GM18519 (cell line): ENCODE data around the gene ZFYVE21.

Experiments used
- ATAC-seq: cut with Tn5 transposase; IDR thresholded peaks from one replicate; pipeline ENCODE4 v1.9.1; 2021; ENCODE audit warnings: mild to moderate bottlenecking, moderate library complexity; ENCODE audit not compliant: unreplicated experiment, low FRiP score

Gene ZFYVE21

DNA sequence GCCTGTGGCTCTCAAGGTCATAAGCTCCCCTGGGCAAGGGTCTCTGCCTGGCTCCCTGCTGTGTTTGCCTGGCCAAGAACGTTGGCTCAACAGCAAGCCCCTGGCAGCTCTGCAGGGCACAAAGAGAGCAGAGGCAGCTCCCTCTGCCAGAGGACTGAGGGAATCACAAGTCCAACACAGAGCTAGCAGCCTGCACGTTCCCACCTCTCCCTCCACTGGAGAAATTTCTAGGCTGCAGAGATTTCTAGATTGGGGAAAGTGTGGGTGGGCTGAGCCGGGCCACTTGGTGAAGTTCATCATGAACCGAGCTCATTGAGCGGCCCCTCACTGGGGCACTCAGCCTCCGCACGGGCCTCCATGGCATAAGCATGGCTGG, 19.8 kb downstream of the ZFYVE21 start:
- no peak for ATAC-seq

- no peak for ATAC-seq
These were observed 20.4 kb downstream of the ZFYVE21 start for GRCh38 chr14:103735815-103736545.

- ATAC-seq = no peak
These were observed 21.2 kb downstream of the ZFYVE21 start for GRCh38 chr14:103736546-103737431.

DNA sequence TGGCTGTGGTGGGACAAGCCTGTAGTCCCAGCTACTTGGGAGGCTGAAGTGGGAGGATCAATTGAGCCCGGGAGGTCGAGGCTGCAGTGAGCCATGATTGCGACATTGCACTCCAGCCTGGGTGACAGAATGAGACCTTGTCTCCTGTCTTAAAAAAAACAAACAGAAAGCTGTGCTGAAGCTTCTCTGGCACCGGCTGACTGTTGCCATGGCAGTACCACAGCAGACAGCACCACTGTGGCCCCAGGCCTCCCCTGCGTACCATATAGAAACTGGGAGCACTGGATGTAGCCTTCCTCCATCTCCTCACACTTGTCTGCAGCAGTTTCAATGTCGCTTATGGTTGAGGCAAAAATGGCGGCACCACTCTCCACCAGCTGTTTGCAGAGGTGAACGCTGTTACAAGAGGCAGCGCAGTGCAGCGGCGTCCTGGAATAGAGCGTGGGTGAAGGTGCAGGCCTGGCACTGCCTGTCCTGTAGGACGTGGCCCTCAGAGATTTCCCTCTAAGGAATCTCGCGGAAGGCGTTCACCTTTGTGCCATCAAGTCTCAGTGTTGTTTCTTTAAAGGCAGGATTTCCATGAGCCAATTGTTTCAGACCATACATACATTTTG, 21.9 kb downstream of the ZFYVE21 start:
- no peak for ATAC-seq

DNA sequence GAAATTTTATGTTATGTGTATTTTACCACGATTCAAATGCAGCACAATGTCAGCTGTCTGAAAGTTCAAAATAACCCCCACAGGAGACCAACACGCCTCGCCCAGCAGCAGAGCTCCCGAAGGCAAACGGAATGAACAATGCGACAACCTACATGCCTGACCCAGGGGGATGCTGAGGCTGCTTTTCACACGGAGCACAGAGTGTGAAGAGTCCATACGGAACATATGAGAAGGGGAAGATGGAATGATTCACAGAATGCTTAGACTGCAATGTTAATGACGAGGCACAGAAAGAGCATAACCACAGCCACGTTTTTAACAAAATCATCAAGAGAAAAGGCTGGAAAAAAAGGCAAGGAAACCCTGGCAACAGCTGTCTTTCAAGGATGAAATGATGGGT, 22.6 kb downstream of the ZFYVE21 start:
- ATAC-seq = no peak

DNA sequence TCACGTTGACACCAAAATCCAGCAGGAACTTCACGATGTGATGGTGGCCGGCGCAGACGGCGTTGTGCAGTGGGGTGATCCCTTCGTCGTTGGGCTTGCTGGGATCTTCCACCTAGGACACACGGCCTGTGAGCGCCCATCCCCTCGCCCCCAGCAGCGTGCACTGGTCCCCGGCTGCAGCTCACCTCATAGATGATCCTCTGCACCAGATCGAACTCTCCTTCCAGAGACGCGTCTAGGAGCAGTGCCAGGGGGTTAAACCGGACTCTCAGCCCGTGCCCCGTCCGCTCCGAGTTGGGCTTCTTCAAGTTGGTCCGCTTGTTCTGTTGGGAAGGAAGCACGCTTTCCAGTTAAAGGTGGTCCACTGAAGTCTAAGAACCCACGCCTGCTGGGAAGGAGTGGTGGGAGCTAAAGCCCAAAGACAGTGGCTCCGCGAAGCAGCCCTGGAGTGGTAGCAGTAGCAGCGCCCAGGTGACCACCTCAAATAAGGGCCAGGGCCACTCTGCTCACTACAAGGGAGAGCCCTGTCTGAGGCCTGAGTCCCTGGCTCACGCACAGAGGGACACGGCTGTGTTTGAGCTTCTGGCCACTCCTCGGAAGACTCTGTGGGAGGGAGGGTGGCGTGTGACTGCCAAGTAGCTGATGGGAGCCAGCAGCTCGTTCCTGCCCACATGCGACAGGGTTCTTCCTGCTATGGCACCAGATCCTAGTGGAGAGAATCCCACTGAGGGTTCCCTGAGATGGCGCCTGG, 23.3 kb downstream of the ZFYVE21 start:
- ATAC-seq = no peak

DNA sequence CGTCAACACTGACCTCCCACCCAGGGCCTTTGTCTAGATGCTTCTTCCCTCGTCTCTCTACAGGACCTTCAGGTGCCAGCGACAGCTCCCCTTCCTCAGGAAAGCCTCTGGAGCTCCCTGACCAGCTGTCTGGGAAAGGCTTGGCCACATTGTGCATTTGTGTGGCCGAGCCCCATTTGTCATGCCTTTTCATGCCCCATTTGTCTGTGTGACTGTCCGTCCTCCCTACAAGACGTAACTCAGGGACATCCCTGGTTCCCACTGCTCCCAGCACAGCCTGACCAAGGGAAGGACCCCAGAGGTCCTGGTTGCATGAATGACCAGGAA, 23.8 kb downstream of the ZFYVE21 start:
- ATAC-seq = no peak

DNA sequence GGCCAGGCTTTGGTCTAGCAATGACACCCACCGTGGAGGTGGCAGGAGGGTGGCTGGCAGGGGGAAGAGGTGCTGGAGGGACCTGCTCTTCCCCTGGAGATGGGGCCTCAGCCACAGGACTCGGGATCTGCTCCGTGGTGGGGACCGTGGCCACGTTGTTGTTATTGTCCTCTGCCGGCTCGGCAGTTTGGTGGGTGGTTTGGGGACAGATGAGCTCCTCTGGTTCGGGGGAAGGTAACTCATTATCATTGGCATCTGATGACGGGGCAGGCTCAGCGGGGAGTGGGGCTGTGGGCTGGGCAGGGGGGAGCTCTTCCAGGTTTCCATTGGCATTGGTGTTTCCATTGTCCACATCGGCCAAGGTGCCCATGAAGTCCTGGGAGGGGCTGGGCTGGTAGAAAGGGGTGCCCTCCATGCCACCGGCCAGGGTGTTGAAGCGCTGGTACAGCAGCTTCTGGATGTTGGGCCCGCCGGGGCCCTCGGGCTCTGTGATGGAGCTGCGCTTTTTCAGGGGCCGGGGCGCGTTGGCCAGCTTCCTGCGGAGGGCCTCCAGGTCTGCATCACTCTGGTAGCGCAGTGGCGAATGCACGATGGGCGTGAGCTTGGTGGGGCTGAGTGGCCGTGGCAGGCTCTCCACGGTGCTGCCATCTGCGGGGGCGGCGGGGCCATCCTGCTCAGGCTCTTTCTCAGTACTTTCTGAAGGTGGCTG, 24.3 kb downstream of the ZFYVE21 start:
- no peak for ATAC-seq

GRCh38 chr14:103740991-103741689, 25.5 kb downstream of the ZFYVE21 start:
- ATAC-seq = no peak

GRCh38 chr14:103741876-103742275, 26.3 kb downstream of the ZFYVE21 start:
- ATAC-seq = no peak

- ATAC-seq = no peak
These were observed 27.1 kb downstream of the ZFYVE21 start for GRCh38 chr14:103742499-103743255.

GRCh38 chr14:103743691-103744090, 28.1 kb downstream of the ZFYVE21 start:
- no peak for ATAC-seq

GRCh38 chr14:103744621-103745395, 29.2 kb downstream of the ZFYVE21 start:
- no peak for ATAC-seq

GRCh38 chr14:103745424-103745823, 29.8 kb downstream of the ZFYVE21 start:
- ATAC-seq = no peak

- no peak for ATAC-seq
These were observed 31.1 kb downstream of the ZFYVE21 start for GRCh38 chr14:103746701-103747100.

- ATAC-seq = no peak
These were observed 32.9 kb downstream of the ZFYVE21 start for GRCh38 chr14:103748534-103748857.

GRCh38 chr14:103749452-103749851, 33.8 kb downstream of the ZFYVE21 start:
- no peak for ATAC-seq

DNA sequence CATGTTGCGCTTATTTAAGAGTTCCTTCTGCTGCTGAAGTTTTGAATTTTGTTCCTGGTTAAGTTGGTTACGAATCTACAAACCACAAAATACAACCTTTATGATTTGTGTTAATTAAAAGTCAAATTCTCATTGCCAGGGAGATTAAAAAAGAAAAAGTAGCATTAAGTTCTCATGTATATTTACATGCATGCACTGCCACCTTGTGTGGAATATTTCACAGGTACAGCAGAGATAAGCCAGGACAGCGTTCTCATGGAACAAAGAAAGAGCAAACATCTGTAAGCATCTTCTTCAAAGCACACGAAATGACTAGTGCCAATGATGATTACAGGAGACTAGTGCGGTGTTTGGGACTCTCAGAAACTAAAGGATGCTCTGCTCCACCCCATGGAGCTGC, 34.2 kb downstream of the ZFYVE21 start:
- ATAC-seq = no peak
